G401 (cell line): ENCODE results near the gene PCED1B. TPM values are rescaled to one million over a fixed set of nuclear protein-coding genes. Genes with fewer than 3 reads are reported as not detected.
"Not testable (repeated sequence)": the region's sequence is repeated elsewhere in the genome, so short reads cannot be mapped to it uniquely, and the experiment has no call there.

Source experiments
- DNase-seq: peaks from one replicate; pipeline ENCODE4 v3.0.0-alpha.2; 2015; ENCODE audit warnings: low spot score
- in situ Hi-C: cut with HindIII; loops from 2 replicates; pipeline ENCODE4 v1.10.0; 2016; ENCODE audit warnings: low sequenced_read_pairs, mixed read lengths
- total RNA-seq: library from RNA; depleted of rRNA; stranded (reverse); fragments of >200 nt; shearing (Covaris generic); gene quantifications from 2 replicates; pipeline ENCODE4 v1.2.3, GENCODE V29; 2014; rRNA removed

PCED1B gene
- total RNA-seq, 1 experiment from 2014 or later: 9.5 TPM

GRCh38 chr12:47279758-47280157, 200.3 kb downstream of the PCED1B start:
- not testable (repeated sequence) for DNase-seq

GRCh38 chr12:47280543-47281300, 201.3 kb downstream of the PCED1B start:
- in situ Hi-C loops: no loop called here
- DNase-seq: no peak

More at GRCh38 chr12:47279758-47280157, 200.3 kb downstream of the PCED1B start:
- in situ Hi-C loops: not testable (repeated sequence)

- DNase-seq: no peak
- in situ Hi-C loops: no loop called here
Measured at GRCh38 chr12:47281667-47282171, 202.3 kb downstream of the PCED1B start.

- no peak for DNase-seq
- in situ Hi-C loops: no loop called here
Measured at GRCh38 chr12:47282206-47282605, 202.8 kb downstream of the PCED1B start.

Other genes starting within 250 kb of the PCED1B start
- 155 and 186 TPM in 2 replicates for gene AMIGO2, start 338 bp downstream of the PCED1B start, total RNA-seq